GM12878 (cell line): ENCODE results near the gene PPP1R14D. TPM values are rescaled to one million over a fixed set of nuclear protein-coding genes. Genes with fewer than 3 reads are reported as not detected.

ENCODE experiments used
- ATAC-seq: fragments of 200-7000 bp; cut with Tn5 transposase; 3 replicates; pipeline ENCODE4 v1.9.1; 2020; ENCODE audit warnings: mild to moderate bottlenecking, moderate library complexity
- BruUV-seq: library from RNA; stranded (reverse); fragments of 400-500 nt; replicated peaks from 2 replicates; lab custom pipeline; 2021; lab: Mats Ljungman, UMichigan
- CTCF ChIA-PET: fragments of 300-600 bp; sonication (Branson Sonifier 250); formaldehyde crosslinking; extraction: SDS; loops from one replicate; lab custom pipeline; 2021; ENCODE audit warnings: inconsistent platforms; lab: Yijun Ruan, JAX
- POLR2A ChIA-PET: fragments of 350-600 bp; formaldehyde crosslinking; extraction: SDS; loops from one replicate; lab custom pipeline; 2021; ENCODE audit warnings: inconsistent platforms; lab: Charles Lee
- RAD21 ChIA-PET: fragments of 300-600 bp; sonication (Branson Sonifier 250); formaldehyde crosslinking; loops from one replicate; lab custom pipeline; 2023; ENCODE audit warnings: antibody characterized with exemption; ENCODE audit not compliant: unreplicated experiment; lab: Charles Lee
- SMC1A ChIA-PET: fragments of 300-600 bp; sonication (Branson Sonifier 250); formaldehyde crosslinking; loops from one replicate; lab custom pipeline; 2023; ENCODE audit not compliant: unreplicated experiment, uncharacterized antibody; lab: Charles Lee
- DNase-seq: peaks from one replicate; pipeline ENCODE4 v3.0.0-alpha.2; 2011; ENCODE audit warnings: low read depth, low spot score
- FAIRE-seq: peaks from 3 replicates; lab custom pipeline; 2011; peaks lifted over from hg19 to GRCh38; lab: Jason Lieb, UNC
- H2AFZ ChIP-seq: 2 replicates; pipeline ENCODE4 v1.6.0; 2011; ENCODE audit warnings: low read depth, low read length, control low read depth; ENCODE audit not compliant: control insufficient read depth
- H3K27ac ChIP-seq: 2 replicates; pipeline ENCODE4 v1.5.1; 2011; ENCODE audit warnings: control low read depth; ENCODE audit not compliant: control insufficient read depth, insufficient read depth
- H3K27me3 ChIP-seq, 2 experiments: replicated peaks in 1 of 2; 2 replicates each; pipeline versions ENCODE4 v1.6.0 to v1.6.1; 2011; ENCODE audit warnings: low read length in 1 of 2; ENCODE audit not compliant: control insufficient read depth in 2 of 2, insufficient read depth in 2 of 2
- H3K36me3 ChIP-seq, 2 experiments: 2 replicates each; pipeline ENCODE4 v1.5.1; 2011; ENCODE audit warnings: low read length in 1 of 2; ENCODE audit not compliant: control insufficient read depth in 2 of 2, insufficient read depth in 2 of 2
- H3K4me1 ChIP-seq: 2 replicates; pipeline ENCODE4 v1.6.1; 2011; ENCODE audit warnings: mild to moderate bottlenecking, low read length, moderate library complexity, mixed read lengths; ENCODE audit not compliant: control insufficient read depth, insufficient read depth
- H3K4me2 ChIP-seq: 2 replicates; pipeline ENCODE4 v1.6.0; 2011; ENCODE audit warnings: control low read depth; ENCODE audit not compliant: control insufficient read depth, insufficient read depth
- H3K4me3 ChIP-seq: fragments of 200-600 bp; sonication (generic); 2 replicates; pipeline ENCODE4 v1.5.1; 2016
- H3K79me2 ChIP-seq: 2 replicates; pipeline ENCODE4 v1.6.0; 2011; ENCODE audit warnings: low read length; ENCODE audit not compliant: control insufficient read depth, insufficient read depth
- H3K9ac ChIP-seq: 2 replicates; pipeline ENCODE4 v1.8.0; 2011; ENCODE audit warnings: low read length, control low read depth, mixed read lengths; ENCODE audit not compliant: control insufficient read depth, insufficient read depth
- H3K9me3 ChIP-seq: replicated peaks from 3 replicates; pipeline ENCODE4 v1.5.1; 2011; ENCODE audit warnings: mild to moderate bottlenecking, low read length; ENCODE audit not compliant: control insufficient read depth, insufficient read depth
- H4K20me1 ChIP-seq: 2 replicates; pipeline ENCODE4 v1.6.0; 2011; ENCODE audit not compliant: control insufficient read depth, insufficient read depth
- GABPA ChIP-seq: IDR thresholded peaks from 2 replicates; pipeline ENCODE4 v1.6.1; 2014; ENCODE audit warnings: antibody characterized with exemption, low read depth, mild to moderate bottlenecking, inconsistent platforms
- SMAD5 ChIP-seq: IDR thresholded peaks from 2 replicates; pipeline ENCODE4 v1.6.1; 2016; ENCODE audit warnings: antibody characterized with exemption, low read depth
- whole genome bisulfite sequencing: methylation state at CpG from one replicate; pipeline ENCODE4 v1.1.6; 2016; ENCODE audit warnings: low lambda C conversion rate; ENCODE audit not compliant: insufficient replicate concordance, insufficient coverage; ENCODE audit errors: missing lambda C conversion rate; 5-methylcytosine and 5-hydroxymethylcytosine counted together
- in situ Hi-C: fragments of 300-500 bp; cut with MboI; formaldehyde crosslinking; loops from 9 replicates; pipeline ENCODE4 v1.14.3; 2018; ENCODE audit warnings: mixed read lengths
- intact Hi-C: fragments of 100-400 bp; cut with micrococcal nuclease; formaldehyde crosslinking; loops from one replicate; pipeline ENCODE4 v1.14.2; 2022; ENCODE audit not compliant: unreplicated experiment
- polyA plus RNA-seq, 11 experiments: library from polyadenylated mRNA; depleted of rRNA in 4 of 11; unstranded in 6 of 11; stranded (reverse) in 5 of 11; fragments of >200 nt; fragmentation: Nextera tagmentation in 4 of 11; fragmentation: Illumina TruSeq in 1 of 11; extraction: Ambion mirVana in 4 of 11; extraction: Trizol in 1 of 11; gene quantifications; 1 replicate in 1 of 11; 2 replicates in 10 of 11; pipeline versions ENCODE4 v1.2.1 to v1.2.3, GENCODE V29; 2011 to 2016; ENCODE audit warnings: inconsistent platforms in 2 of 11, missing spikeins in 2 of 11, low read depth in 1 of 11
- total RNA-seq, 4 experiments: library from RNA; depleted of rRNA in 3 of 4; stranded (reverse); fragments of >200 nt in 3 of 4; fragmentation: Illumina TruSeq in 1 of 4; extraction: Trizol in 1 of 4; gene quantifications; 2 replicates each; pipeline versions ENCODE4 v1.2.1 to v1.2.3, GENCODE V29; 2013 to 2021
- TF ChIP-seq, protein P1 (sequence below): IDR thresholded peaks from 2 replicates; pipeline ENCODE4 v1.6.1; 2012; ENCODE audit warnings: low read depth, low read length, improper control_type of control experiment

The PPP1R14D gene
- total and polyA plus RNA-seq, 10 of the 15 experiments (the other 5 are each of a cell fraction or from before 2014, with no cell fraction given), result 0.10 TPM; not detected in 9

DNA sequence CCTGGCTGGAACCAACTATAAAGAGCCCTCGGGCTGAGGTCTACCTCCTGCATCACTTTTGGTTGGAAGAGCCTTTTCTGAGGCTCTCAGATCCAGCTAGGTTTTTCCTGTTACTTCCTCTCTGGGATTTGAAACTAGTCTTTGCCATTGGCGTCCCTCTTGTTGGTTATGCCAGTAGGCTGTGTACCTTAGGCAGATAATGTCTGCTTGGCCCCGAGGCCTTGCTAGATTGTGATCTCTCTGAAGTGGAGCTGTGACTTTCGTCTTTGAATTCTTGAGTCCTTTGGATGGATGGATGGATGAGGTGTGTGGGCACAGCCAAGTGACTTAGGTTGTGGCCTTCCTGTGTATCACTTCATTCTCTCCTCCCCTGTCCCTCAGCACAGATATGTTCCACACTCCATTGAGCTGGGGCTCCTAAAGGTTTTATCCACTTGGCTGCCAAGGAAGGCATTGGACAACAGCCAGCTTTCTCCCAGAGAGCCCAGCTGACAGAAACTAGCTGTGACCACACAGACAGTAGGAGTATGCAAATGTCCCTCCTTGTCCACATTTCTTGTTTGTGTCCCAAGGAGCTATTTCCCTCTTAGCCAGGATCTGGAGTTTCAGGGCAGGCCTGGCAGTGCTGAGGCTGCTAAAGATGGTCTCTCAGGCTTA lies 13.3 kb downstream of the PPP1R14D start:
- POLR2A ChIA-PET, result interaction anchor here (0.6 kb wide), 1 partner anchor 514 kb away, joined by 9 read pairs; no protein-coding TSS in a partner anchor
- H3K27ac ChIP-seq, result no peak overlapping the region
- no peak overlapping the region for H3K9ac ChIP-seq
- no peak overlapping the region for H3K4me2 ChIP-seq
- H3K36me3 ChIP-seq, result peaks cover 0 to 8% of the 10 kb centered on the region in 2 experiments; a peak in 3 of 4 replicates
- RAD21 ChIA-PET, result no interaction called here
- in situ Hi-C loops, result no loop called here
- WGBS, result 92% methylated on average over 4 of the region's 4 CpGs
- H3K27me3 ChIP-seq, result no peaks in the 10 kb centered on the region
- H3K9me3 ChIP-seq, result no peaks in the 10 kb centered on the region
- FAIRE-seq, result no peak
- no peaks in the 10 kb centered on the region for H4K20me1 ChIP-seq
- no peak for DNase-seq
- intact Hi-C loops, result no loop called here
- SMC1A ChIA-PET, result interaction anchor here (1.4 kb wide), 1 partner anchor 26 kb away, joined by 5 read pairs; no protein-coding TSS in a partner anchor
- no peak overlapping the region for H3K4me3 ChIP-seq
- no peak for ATAC-seq
- no peaks in the 10 kb centered on the region for H3K79me2 ChIP-seq
- TF ChIP-seq GABPA, result no peak
- TF ChIP-seq, protein P1, sequence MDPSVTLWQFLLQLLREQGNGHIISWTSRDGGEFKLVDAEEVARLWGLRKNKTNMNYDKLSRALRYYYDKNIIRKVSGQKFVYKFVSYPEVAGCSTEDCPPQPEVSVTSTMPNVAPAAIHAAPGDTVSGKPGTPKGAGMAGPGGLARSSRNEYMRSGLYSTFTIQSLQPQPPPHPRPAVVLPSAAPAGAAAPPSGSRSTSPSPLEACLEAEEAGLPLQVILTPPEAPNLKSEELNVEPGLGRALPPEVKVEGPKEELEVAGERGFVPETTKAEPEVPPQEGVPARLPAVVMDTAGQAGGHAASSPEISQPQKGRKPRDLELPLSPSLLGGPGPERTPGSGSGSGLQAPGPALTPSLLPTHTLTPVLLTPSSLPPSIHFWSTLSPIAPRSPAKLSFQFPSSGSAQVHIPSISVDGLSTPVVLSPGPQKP, result no peak
- TF ChIP-seq SMAD5, result no peak
- H3K4me1 ChIP-seq, result no peaks in the 10 kb centered on the region
- H2AFZ ChIP-seq, result no peak overlapping the region
- CTCF ChIA-PET, result no interaction called here
- no TSS peak for BruUV-seq
